ENCODE measurements around the gene GTF3A.
"Not testable (repeated sequence)": the region's sequence is repeated elsewhere in the genome, so short reads cannot be mapped to it uniquely, and the experiment has no call there.

GTF3A gene

DNA sequence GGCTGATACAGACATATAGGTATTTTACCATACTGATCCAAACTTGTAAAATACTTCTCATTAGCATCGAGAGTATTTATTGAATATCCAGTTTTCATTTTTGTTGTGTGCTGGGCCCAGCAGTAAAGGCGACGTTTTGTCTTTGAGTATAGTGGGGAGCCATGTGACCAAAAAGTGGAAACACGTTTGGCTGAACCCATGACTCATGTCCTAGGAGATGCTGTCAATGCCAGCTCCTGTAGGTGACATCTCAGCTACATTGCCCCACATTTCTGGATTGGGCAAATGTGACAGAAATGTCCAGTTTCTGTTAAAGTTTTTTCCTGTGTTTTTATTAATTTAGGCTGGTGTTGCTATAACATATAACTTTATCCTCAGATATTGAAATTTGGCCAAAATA lies 26.1 kb upstream of the GTF3A start:
- ATAC-seq, result no peak

DNA sequence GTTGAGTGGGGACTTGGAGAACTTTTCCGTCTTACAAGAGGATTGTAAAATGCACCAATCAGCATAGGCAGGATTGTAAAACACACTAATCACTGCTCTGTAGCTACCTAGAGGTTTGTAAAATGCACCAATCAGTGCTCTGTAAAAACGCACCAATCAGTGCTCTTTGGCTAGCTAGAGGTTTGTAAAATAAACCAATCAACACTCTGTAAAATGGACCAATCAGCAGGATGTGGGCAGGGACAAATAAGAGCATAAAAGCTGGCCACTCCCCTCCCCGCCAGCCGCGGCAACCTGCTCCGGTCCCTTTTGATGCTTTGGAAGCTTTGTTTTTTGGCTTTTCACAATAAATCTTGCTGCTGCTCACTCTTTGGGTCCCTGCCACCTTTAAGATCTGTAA lies 24.0 kb upstream of the GTF3A start:
- ATAC-seq, H3K4me3 Mint-ChIP-seq, H3K9me3 Mint-ChIP-seq, H3K27ac Mint-ChIP-seq, DNase-seq, H3K4me1 Mint-ChIP-seq, H3K27me3 Mint-ChIP-seq: not testable (repeated sequence)

More for the DNA sequence above, 26.1 kb upstream of the GTF3A start:
- H3K27me3 Mint-ChIP-seq, result no peaks in the 10 kb centered on the region
- DNase-seq, result no peak
- H3K4me1 Mint-ChIP-seq, result no peaks in the 10 kb centered on the region
- H3K4me3 Mint-ChIP-seq, result no peak overlapping the region
- H3K27ac Mint-ChIP-seq, result no peak overlapping the region
- H3K9me3 Mint-ChIP-seq, result no peaks in the 10 kb centered on the region

DNA sequence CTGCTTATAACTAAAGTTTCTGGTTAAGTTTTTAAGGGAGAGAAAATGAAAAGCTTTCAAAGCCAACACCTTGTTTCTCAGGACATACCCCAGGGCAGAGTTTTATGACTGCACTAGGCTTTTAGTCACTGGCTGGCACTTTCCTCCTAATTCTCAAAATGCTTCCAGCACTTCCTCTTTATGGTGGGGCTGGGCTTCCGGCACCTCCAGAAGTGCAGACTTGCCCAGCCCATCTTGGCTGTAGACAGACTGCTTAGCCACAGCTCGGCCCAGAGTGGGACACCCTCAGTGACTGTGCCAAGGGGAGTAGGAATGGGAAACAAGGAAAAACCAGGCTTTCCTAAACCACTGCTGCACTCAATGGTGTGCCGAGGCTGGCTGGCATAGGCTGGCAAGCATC lies 23.2 kb upstream of the GTF3A start:
- H3K9me3 Mint-ChIP-seq, result no peaks in the 10 kb centered on the region
- H3K27ac Mint-ChIP-seq, result no peak overlapping the region
- ATAC-seq, result no peak
- no peak overlapping the region for H3K4me3 Mint-ChIP-seq
- DNase-seq, result no peak
- no peaks in the 10 kb centered on the region for H3K27me3 Mint-ChIP-seq
- H3K4me1 Mint-ChIP-seq, result peaks cover 7% of the 10 kb centered on the region

DNA sequence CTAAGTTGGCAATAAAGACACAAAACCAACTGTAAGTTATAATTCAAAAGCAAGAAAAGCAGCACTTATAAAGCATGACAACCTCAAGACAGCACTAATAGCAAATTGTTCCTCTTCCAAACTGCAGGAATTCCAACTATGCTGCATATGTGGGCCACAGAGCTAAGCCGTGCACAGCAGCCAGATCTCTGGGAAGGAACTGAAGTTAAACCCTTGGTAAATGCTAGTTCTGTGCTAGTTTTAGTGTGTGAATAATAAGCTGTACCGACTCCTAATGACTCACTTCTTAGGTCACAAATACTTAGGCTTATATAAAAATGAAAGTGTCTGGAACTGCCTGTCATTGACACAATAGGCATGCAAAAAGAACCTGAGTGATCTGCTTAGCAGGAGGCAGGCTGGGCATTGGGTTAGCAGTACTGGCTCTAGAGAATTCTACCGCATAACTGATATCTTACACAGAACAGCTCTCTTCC lies 21.2 kb upstream of the GTF3A start:
- peaks cover 13% of the 10 kb centered on the region for H3K4me1 Mint-ChIP-seq
- H3K27me3 Mint-ChIP-seq, result peaks cover 12% of the 10 kb centered on the region
- DNase-seq (no peak), ATAC-seq (peak; percentile 37)
- H3K4me3 Mint-ChIP-seq, result no peak overlapping the region
- H3K27ac Mint-ChIP-seq, result no peak overlapping the region
- no peaks in the 10 kb centered on the region for H3K9me3 Mint-ChIP-seq

DNA sequence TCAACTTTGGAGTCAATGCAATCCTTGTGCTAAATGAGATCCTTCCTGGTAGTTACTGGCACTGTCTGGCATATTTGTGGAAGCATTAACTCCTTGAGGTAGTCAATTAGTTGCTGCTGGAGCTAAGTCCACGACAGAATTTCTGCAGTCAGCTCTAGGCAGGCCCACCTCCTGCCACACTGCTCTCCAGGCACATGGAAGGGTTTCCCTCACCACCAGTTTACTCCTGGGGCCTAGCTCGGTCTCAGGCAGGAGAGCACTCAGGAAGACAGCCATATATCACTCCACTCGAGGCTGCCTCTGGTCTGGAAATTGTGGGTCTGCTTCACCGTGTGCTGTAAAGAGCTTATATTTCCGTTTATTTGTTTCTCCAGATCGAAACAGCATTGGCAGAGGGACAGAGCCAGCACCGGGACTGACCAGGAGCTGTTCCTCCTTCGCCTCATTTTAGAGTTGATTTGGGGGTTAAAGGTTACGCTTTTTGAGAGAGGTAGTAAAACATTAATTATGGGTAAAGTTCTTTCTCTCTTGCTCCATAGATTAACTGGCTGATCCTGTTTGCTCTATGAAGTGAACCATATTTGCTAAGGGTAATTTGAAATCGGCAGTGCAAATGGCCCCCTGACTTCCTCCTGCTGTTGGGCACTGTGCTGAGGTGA lies 20.6 kb upstream of the GTF3A start:
- Mint-ChIP-seq H3K4me3 (no peak overlapping the region), H3K9me3 (no peaks in the 10 kb centered on the region), H3K4me1 (peaks cover 13% of the 10 kb centered on the region), H3K27ac (no peak overlapping the region), H3K27me3 (peaks cover 18% of the 10 kb centered on the region)
- DNase-seq (no peak), ATAC-seq (no peak)

DNA sequence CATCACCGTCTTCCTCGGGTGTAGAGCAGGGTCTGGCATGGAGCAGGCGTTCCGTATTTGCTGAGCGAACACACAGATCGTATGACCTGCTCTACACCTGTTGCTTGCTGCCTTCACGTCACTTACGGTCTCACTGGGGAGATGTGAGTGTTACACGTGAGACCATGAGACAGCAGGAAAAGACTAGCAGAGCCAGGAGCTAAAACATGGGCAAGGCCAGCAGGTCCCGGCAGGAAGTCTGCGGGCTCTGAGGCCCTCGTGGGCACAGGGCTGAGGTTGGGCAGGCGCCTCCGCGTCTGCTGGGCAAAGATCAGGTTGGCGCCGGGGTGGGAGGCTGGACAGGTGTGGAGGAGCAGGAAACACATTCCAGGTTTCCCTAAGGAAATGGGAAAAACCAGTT lies 19.7 kb upstream of the GTF3A start:
- H3K4me1 Mint-ChIP-seq, result peaks cover 13% of the 10 kb centered on the region

DNA sequence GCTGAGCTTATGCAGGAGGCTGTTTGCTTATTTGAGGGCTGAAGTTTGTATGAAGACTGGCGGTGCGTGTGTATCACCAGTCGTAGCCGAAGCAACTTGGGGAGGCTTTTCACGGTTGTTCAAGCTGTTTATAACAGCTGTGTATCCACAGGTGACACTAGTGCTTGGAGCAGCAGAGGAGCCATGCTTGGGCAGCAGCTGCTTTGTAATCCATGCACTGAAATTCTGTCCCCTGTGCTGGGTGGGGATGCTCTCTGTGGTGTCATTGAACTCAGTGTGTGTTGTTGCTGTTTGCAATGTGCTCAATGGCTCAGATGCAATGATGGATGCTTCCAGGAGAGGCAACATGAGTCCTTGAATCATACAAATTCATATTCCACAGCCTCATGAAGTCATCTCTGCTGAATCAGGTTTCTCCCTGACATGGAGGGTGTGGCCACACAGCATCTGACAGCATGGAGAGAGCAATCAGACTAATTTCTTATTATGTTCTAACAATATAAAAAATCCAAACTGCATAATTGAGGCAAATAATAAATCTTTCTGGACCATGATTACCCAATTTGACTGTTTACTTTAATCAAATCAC lies 18.8 kb upstream of the GTF3A start:
- Mint-ChIP-seq H3K27ac (peak overlapping the region in 1 of 2 donors; percentile 33), H3K4me3 (no peak overlapping the region), H3K4me1 (peaks cover 13% of the 10 kb centered on the region), H3K9me3 (no peaks in the 10 kb centered on the region), H3K27me3 (peaks cover 32% of the 10 kb centered on the region)
- ATAC-seq (no peak), DNase-seq (no peak)

More for the DNA sequence above, 19.7 kb upstream of the GTF3A start:
- Mint-ChIP-seq H3K4me3 (no peak overlapping the region), H3K9me3 (no peaks in the 10 kb centered on the region), H3K27ac (no peak overlapping the region), H3K27me3 (peaks cover 23% of the 10 kb centered on the region)
- DNase-seq (no peak), ATAC-seq (no peak)

DNA sequence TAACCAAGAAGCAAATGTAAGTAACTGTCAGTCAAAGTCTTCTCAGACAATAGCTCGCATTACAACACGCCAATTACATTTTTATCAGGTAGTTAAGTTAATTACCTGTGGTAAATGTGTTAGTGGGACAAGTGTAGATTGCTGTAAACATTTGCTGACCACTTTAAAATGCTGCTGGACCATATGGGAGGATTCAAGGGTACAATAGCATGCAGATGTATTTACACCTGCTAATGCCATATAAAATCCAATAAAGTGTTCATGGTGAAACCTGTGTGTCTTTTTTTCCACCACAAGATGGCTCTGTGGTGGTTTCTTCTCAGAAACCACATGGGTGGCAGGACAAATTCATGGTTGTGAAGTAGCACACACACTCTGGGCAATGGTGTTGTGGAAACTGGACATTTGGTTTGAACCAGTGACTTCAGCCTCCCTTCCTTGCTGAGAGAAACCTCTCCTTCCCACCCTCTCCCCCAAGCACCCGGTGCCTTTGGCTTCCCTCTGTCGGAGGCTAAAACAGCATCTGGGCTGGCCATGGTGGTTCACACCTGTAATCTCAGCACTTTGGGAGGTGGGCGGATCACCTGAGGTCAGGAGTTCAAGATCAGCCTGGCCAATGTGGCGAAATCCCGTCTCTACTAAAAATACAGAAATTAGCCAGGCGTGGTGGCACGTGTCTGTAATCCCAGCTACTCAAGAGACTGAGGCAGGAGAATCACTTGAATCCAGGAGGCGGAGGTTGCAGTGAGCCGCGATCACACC lies 18.1 kb upstream of the GTF3A start:
- peaks cover 13% of the 10 kb centered on the region for H3K4me1 Mint-ChIP-seq
- no peak overlapping the region for H3K27ac Mint-ChIP-seq
- DNase-seq, result peak; percentile 17 to 46
- H3K27me3 Mint-ChIP-seq, result peaks cover 32% of the 10 kb centered on the region
- no peaks in the 10 kb centered on the region for H3K9me3 Mint-ChIP-seq
- ATAC-seq, result peak; percentile 64
- no peak overlapping the region for H3K4me3 Mint-ChIP-seq

DNA sequence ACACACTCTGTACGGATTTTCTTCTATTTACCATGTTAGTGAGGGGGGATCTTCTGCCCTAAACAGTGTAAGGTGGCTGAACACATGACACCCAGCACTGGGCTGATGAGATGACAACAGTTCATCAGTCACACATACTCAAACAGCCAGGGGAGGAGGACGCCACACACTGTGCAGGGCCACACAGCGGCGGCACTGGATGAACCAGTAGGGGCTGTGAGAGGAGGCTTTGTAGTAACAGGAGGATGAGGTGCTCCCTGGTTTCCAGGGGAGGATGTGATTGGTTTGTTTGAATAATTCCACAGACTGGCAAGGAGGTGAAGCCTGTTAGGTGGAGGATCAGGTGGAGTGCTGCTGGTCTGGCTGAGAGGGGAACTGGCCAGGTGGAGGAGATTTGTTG lies 16.3 kb upstream of the GTF3A start:
- peaks cover 43% of the 10 kb centered on the region for H3K27me3 Mint-ChIP-seq
- H3K4me3 Mint-ChIP-seq, result no peak overlapping the region
- H3K27ac Mint-ChIP-seq, result no peak overlapping the region
- ATAC-seq (no peak), DNase-seq (no peak)
- H3K4me1 Mint-ChIP-seq, result peaks cover 13% of the 10 kb centered on the region
- no peaks in the 10 kb centered on the region for H3K9me3 Mint-ChIP-seq

DNA sequence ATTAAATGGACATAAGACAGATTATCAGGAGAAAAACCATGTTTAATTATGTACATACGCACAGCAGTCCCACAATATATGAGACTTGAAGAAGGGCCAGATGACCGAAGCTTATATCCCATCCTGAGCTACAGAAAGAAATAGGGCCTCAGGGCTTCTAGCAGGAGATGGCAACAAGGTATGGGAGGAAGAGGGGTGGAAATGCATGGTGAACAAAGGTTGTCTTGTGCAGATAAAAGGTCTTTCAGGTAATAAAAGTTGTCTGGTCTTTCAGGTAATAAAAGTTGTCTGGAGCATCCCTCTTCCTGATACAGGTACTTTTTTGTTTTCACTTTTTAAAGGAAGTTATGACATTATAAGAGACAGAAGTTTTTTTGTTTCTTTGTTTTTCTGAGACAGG lies 15.4 kb upstream of the GTF3A start:
- H3K9me3 Mint-ChIP-seq, result no peaks in the 10 kb centered on the region
- no peak overlapping the region for H3K27ac Mint-ChIP-seq
- DNase-seq, result no peak
- H3K27me3 Mint-ChIP-seq, result peaks cover 43% of the 10 kb centered on the region
- ATAC-seq, result no peak
- peaks cover 8% of the 10 kb centered on the region for H3K4me1 Mint-ChIP-seq
- H3K4me3 Mint-ChIP-seq, result no peak overlapping the region

DNA sequence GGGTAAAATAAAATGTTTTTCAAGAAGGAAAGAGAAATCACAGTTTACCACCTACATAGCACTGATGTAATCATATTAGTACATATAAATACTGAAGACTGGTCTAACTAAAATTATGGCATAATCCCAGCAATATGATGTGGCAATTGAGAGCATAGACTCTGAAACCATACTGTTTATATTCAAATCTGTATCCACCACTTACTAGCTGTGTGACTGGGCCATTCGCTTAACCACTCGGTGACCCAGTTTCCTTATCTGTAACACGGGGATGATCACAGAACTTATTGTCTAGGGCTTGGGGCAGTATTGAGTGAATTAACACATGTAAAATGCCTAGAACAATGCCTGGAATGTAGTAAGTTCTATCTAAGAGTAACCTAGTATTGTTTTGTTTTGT lies 13.1 kb upstream of the GTF3A start:
- Mint-ChIP-seq H3K4me3 (no peak overlapping the region), H3K27ac (no peak overlapping the region), H3K27me3 (peaks cover 43% of the 10 kb centered on the region), H3K4me1 (peaks cover 5% of the 10 kb centered on the region), H3K9me3 (no peaks in the 10 kb centered on the region)
- ATAC-seq (no peak), DNase-seq (no peak)

DNA sequence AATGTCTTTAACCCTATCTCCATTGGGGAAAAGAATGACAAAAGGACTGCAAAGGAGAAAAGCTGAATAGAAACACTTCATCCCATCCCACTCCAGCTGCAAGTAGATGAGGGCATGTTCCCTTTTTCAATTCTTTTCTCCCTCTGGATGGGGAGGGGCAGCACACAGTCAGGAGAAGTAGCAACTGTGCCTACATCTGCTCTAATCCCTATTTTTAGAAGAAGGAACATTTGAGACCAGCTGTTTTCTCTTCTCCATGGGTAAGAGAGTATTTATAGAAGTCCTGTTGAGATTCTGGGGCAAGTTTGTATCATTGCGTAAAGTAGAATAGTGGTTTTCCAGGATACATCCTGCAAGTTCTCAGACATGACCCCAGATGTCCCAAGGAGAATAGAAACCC lies 9.3 kb upstream of the GTF3A start:
- DNase-seq (no peak), ATAC-seq (no peak)
- peaks cover 7% of the 10 kb centered on the region for H3K4me1 Mint-ChIP-seq
- no peak overlapping the region for H3K27ac Mint-ChIP-seq
- no peak overlapping the region for H3K4me3 Mint-ChIP-seq
- no peaks in the 10 kb centered on the region for H3K9me3 Mint-ChIP-seq
- peaks cover 15% of the 10 kb centered on the region for H3K27me3 Mint-ChIP-seq

DNA sequence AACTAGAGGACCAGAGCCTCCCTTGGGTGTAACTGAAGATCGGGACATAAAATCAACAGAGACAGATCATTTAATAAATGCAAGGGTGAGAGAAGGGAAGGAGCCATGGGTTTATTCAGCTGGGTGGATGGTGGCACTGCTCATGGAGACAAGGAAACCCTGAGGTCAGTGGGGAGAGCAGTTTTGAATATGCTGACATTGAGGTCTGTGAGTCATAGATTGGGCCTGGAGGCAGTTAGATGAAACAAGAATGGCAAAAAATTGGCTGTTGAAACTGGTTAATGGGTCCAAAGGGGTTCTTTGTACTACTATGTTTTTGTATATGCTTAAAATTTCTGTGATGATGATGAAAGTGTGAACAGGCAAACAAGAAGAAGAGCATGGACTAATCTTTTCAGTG lies 5.1 kb upstream of the GTF3A start:
- H3K4me1 Mint-ChIP-seq, result peaks cover 19% of the 10 kb centered on the region
- H3K4me3 Mint-ChIP-seq, result no peak overlapping the region
- ATAC-seq (peak; percentile 47), DNase-seq (no peak)
- no peaks in the 10 kb centered on the region for H3K27me3 Mint-ChIP-seq
- no peaks in the 10 kb centered on the region for H3K9me3 Mint-ChIP-seq
- H3K27ac Mint-ChIP-seq, result no peak overlapping the region

DNA sequence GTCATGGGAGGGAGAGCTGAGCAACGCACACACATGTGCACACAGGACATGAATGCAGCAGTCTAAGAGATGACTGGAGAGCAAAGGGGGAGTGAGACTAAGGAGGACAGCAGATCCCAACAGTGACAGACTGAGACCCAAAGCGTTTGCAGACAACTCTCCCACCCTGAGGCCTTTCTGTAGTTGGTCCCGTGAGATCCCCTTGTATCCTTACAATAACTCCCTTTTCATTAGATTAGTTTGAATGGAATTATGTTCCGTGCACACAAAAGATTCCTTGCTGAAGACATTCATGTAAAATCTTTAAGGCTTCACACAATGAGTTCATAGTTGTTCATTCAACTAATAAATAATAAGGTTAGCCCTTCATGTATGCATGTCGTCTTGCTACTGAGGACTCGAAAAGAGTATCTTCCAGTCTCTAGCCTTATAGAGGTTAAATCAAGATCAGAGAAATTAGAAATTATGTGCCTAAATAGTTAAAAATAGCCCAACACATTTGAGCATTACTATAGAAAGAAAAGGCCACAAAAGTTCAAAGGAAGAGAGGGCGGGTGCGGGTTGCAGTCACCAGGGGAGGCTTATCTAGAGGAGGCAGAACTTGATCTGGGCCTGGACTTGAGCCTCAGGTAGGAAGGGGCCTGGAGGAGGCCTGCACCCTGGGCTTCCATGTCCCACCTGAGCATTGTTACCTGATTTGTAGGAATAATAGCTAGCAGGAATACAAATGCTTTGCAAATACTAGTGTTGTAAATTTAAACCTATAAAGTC lies 3.1 kb upstream of the GTF3A start:
- Mint-ChIP-seq H3K4me3 (no peak overlapping the region), H3K27me3 (no peaks in the 10 kb centered on the region), H3K4me1 (peaks cover 19% of the 10 kb centered on the region), H3K9me3 (no peaks in the 10 kb centered on the region), H3K27ac (no peak overlapping the region)
- DNase-seq (no peak), ATAC-seq (no peak)

DNA sequence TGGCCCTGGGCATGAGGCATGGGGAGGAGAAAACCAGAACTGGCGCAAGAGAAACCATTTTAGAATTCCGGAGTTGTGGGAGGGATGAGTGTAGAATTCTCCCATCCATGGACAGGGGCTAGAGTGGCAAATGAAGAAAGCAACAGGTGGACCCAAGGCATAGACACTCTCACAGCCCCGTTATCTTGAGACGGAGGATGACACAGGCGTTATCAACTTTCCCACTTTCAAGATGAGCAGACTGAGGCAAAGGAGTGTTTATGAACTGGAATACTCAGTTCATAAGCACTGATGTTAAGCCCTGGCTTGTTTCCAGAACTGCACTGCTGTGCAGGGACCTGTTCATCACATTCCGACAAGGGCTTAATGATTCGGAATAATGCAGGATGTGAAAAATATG lies 1.1 kb upstream of the GTF3A start:
- peak overlapping the region; percentile 74 to 84 for H3K4me3 Mint-ChIP-seq
- no peaks in the 10 kb centered on the region for H3K27me3 Mint-ChIP-seq
- H3K4me1 Mint-ChIP-seq, result peaks cover 39% of the 10 kb centered on the region
- ATAC-seq, result no peak
- H3K27ac Mint-ChIP-seq, result no peak overlapping the region
- no peaks in the 10 kb centered on the region for H3K9me3 Mint-ChIP-seq
- no peak for DNase-seq

Data from stimulated activated naive CD8-positive, alpha-beta T cell treated with anti-CD3 and anti-CD28 coated beads, Interleukin-15, amount 100 ng/mL, for 72 hours (primary cell).